Muscle of arm (tissue), 12 donors: ENCODE results near the gene LRRC56. TPM values are rescaled to one million over a fixed set of nuclear protein-coding genes. Genes with fewer than 3 reads are reported as not detected.

Experiments used
- DNase-seq: peaks from one replicate; pipeline ENCODE4 v3.0.0-alpha.2; 2013
- polyA plus RNA-seq, 12 donors: library from polyadenylated mRNA; unstranded; fragments of 120-200 nt; gene quantifications; one replicate each; pipeline ENCODE4 v1.2.1, GENCODE V29; 2013; ENCODE audit not compliant: insufficient read length in 12 of 12

Gene LRRC56
- polyA plus RNA-seq, 12 donors: 1.7 to 8.2 (median 4.3) TPM; not detected in 2

DNA sequence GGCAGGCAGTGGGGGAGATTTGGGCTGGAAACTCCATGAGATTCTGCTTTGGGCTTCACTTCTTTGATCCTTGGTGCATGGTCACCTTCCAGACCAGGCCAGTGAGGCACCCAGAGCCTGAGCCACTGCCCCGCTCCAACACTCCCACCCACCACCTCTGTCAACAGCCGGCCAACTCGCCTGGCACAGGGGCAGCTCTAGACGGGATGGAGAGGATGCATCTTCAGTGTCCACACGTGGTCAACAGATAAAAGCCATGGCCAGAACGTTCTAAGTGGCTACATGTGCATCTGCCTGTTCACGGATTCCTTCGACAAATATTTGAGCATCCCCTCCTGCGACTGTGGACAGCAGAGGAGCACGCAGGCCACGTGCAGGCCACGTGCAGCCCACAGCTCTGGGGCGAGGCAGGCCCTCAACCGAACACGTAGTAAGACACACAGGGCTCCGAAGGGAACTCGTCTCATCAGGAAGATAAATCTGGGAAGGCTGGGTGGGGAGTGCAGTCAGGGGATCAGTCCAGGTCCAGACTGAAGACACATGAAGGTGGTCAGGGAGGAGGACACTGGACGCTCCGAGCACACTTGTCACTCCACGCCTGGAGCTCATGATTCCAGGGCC is 1.2 kb downstream of the LRRC56 start:
- DNase-seq: no peak

- DNase-seq: no peak
Measured at GRCh38 chr11:539971-540481, 2.7 kb downstream of the LRRC56 start.

- no peak for DNase-seq
Measured at GRCh38 chr11:540583-541432, 3.5 kb downstream of the LRRC56 start.

DNA sequence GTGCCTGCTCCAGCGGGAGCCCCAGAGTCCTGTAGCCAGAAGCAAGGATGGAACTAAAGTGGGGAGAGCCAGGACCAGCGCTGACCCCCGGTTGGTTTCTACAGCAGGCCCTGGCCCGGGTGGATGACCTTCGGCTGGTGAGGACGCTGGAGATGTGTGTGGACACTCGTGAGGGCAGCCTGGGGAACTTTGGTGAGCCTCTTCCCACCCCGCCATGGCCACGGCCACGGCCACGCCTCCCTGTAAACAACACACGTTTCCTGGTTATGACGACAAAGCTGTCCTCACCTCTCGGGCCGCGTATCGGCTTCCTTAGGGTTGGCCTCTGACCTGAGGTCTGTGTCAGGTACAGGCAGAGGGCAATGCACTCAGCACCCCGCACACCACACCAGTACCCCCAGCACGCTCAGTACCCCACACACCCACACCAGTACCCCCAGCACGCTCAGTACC is 4.1 kb downstream of the LRRC56 start:
- DNase-seq: no peak

- no peak for DNase-seq
Measured at GRCh38 chr11:544817-545166, 7.5 kb downstream of the LRRC56 start.

- no peak for DNase-seq
Measured at GRCh38 chr11:545171-545570, 7.8 kb downstream of the LRRC56 start.

- no peak for DNase-seq
Measured at GRCh38 chr11:548700-549603, 11.6 kb downstream of the LRRC56 start.

- no peak for DNase-seq
Measured at GRCh38 chr11:550021-550745, 12.9 kb downstream of the LRRC56 start.

- no peak for DNase-seq
Measured at GRCh38 chr11:550746-551085, 13.4 kb downstream of the LRRC56 start.

GRCh38 chr11:551131-551530 is 13.8 kb downstream of the LRRC56 start:
- no peak for DNase-seq

DNA sequence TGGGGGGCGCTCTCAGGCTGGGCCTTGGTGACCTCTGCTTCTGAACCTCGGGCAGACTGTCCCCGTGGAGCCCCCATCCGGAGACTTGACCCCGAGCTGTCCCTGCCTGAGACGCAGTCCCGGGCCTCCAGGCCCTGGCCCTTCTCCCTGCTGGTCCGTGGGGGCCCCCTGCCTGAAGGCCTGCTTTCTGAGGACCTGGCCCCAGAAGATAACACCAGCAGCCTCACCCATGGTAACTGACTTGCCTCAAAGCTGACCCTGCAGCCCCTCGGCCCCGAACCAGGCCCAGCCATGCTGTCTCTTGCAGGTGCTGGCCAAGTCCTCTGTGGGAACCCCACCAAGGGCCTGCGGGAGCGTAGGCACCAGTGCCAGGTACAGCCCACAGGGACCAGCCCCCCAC is 14.3 kb downstream of the LRRC56 start:
- no peak for DNase-seq

DNA sequence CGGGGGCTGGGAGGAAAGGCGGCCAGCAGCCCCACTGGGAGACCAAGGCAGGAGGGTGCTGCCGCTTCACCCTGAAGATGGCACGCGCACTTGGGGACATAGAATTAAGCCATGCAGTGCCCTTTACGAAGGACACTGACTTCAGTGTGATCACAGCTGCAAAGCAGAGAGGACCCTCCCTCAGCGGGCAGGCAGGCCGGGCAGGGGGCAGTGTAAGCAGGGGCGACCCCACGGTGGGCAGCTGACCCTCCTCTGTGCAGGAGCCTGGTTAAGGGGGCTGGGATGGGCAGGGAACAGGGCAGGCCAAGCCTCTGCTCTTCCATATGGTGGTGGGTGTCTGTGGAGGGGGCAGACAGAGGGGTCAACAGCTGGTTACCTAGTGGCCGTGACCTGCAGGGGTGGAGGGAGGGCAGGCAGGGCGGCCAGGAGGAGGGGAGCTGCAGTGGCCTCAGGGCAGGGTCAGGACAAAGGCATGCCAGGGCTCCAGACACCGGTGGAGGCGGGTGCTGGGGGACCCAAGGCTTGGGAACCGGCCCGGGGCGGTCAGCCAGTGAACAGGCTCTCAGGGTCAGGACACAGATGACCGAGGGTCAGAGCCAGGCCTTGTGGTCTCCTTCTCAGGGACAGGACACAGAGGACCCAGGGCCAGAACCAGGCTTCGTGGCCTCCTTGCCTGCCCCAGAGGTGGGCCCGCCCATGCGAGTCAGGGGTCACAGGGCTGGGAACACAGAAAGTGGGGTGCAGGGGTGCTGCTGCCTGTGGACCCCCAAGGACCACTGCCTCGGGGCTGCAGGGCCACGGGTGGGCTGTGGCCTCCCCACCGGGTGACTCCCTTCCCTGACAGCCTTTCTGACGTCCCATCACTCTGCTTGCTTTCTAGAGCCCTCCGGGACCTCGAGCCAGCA is 16.0 kb downstream of the LRRC56 start:
- DNase-seq: no peak

GRCh38 chr11:553988-554340 is 16.6 kb downstream of the LRRC56 start:
- DNase-seq: no peak

GRCh38 chr11:554428-555226 is 17.3 kb downstream of the LRRC56 start:
- DNase-seq: no peak

DNA sequence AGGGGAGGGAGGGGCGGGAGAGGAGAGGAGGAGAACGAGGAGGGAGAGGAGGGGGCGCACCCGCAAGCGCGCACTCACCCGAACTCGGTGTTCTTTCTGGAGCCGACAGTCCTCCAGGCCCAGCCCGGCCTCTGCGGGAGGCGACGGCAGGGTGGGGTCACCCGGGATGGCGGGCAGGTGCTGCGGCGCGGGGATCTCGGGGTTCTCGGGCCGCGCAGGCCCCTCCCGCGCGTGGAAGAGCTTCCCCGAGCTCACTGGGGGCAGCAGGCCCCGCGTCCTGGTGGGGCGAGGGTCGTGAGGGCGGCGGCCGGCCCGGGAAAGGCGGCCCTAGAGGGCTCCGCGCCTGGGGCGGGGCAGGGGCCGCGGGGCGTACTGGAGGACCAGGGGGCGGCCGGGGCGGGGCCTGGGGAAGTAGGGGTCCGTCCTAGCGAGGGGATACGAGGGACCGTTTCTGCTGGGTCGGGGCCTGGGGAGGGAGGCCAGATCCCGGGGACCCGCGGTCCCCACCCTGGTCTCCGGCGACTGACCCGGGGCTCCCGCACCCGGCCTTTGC is 18.0 kb downstream of the LRRC56 start:
- DNase-seq: no peak

GRCh38 chr11:555780-556661 is 18.7 kb downstream of the LRRC56 start:
- no peak for DNase-seq

GRCh38 chr11:556662-557256 is 19.4 kb downstream of the LRRC56 start:
- no peak for DNase-seq
